Measurements from ENCODE around the gene ACY1. TPM values are rescaled to one million over a fixed set of nuclear protein-coding genes. Genes with fewer than 3 reads are reported as not detected.

ACY1 gene
- total RNA-seq, 4 donors from 2014 or later, result 31.2 to 49.3 (median 36.8) TPM

- no peak overlapping the region for H3K27ac ChIP-seq
Observed at GRCh38 chr3:51961602-51962569, 21.4 kb upstream of the ACY1 start.

GRCh38 chr3:51962854-51963530 is 20.3 kb upstream of the ACY1 start:
- WGBS, result 65% methylated on average over 2 of the region's 6 CpGs
- DNase-seq (ENCODE audit: low spot score in 2 of 2), result no peak
- H3K27me3 ChIP-seq, result no peaks in the 10 kb centered on the region
- no peak overlapping the region for H3K4me3 ChIP-seq
- H3K4me1 ChIP-seq, result peaks cover 23% of the 10 kb centered on the region
- H3K27ac ChIP-seq, result no peak overlapping the region
- no peak for TF ChIP-seq POLR2AphosphoS5 (IDR thresholded peaks at IDR 0.05)
- no peak for TF ChIP-seq CTCF (IDR thresholded peaks at IDR 0.05)
- TF ChIP-seq POLR2A (IDR thresholded peaks at IDR 0.05), result no peak
- no peak for TF ChIP-seq EP300 (IDR thresholded peaks at IDR 0.05)
- H3K9me3 ChIP-seq, result no peaks in the 10 kb centered on the region
- H3K36me3 ChIP-seq, result peaks cover 29% of the 10 kb centered on the region

More at GRCh38 chr3:51961602-51962569, 21.4 kb upstream of the ACY1 start:
- H3K27me3 ChIP-seq, result no peaks in the 10 kb centered on the region
- 70% methylated on average over 8 of the region's 9 CpGs for WGBS
- H3K4me1 ChIP-seq, result peaks cover 17% of the 10 kb centered on the region
- H3K4me3 ChIP-seq, result no peak overlapping the region
- DNase-seq (ENCODE audit: low spot score in 2 of 2), result no peak
- no peaks in the 10 kb centered on the region for H3K9me3 ChIP-seq
- TF ChIP-seq POLR2A (IDR thresholded peaks at IDR 0.05) (no peak), POLR2AphosphoS5 (IDR thresholded peaks at IDR 0.05) (no peak)
- H3K36me3 ChIP-seq, result peaks cover 35% of the 10 kb centered on the region

- no peak for DNase-seq (ENCODE audit: low spot score in 2 of 2)
- Histone ChIP-seq H3K36me3 (peaks cover 19% of the 10 kb centered on the region), H3K4me1 (peaks cover 33% of the 10 kb centered on the region), H3K9me3 (no peaks in the 10 kb centered on the region), H3K4me3 (no peak overlapping the region), H3K27ac (no peak overlapping the region), H3K27me3 (no peaks in the 10 kb centered on the region)
- TF ChIP-seq POLR2A (IDR thresholded peaks at IDR 0.05), result no peak
- TF ChIP-seq CTCF (IDR thresholded peaks at IDR 0.05), result no peak
- TF ChIP-seq POLR2AphosphoS5 (IDR thresholded peaks at IDR 0.05), result no peak
- no peak for TF ChIP-seq EP300 (IDR thresholded peaks at IDR 0.05)
- WGBS, result 64% methylated on average over 9 of the region's 12 CpGs
Observed at GRCh38 chr3:51963951-51964451, 19.3 kb upstream of the ACY1 start.

GRCh38 chr3:51964521-51964920 is 18.8 kb upstream of the ACY1 start:
- no peak for DNase-seq (ENCODE audit: low spot score in 2 of 2)
- WGBS, result no CpG with 5 or more reads among the region's 4 CpGs
- Histone ChIP-seq H3K9me3 (no peaks in the 10 kb centered on the region), H3K4me3 (no peak overlapping the region), H3K27me3 (no peaks in the 10 kb centered on the region), H3K4me1 (peaks cover 38% of the 10 kb centered on the region), H3K36me3 (peaks cover 13% of the 10 kb centered on the region), H3K27ac (no peak overlapping the region)
- no peak for TF ChIP-seq CTCF (IDR thresholded peaks at IDR 0.05)
- no peak for TF ChIP-seq POLR2AphosphoS5 (IDR thresholded peaks at IDR 0.05)
- TF ChIP-seq EP300 (IDR thresholded peaks at IDR 0.05), result no peak
- TF ChIP-seq POLR2A (IDR thresholded peaks at IDR 0.05), result no peak

- Histone ChIP-seq H3K4me1 (peaks cover 49% of the 10 kb centered on the region), H3K36me3 (peaks cover 2% of the 10 kb centered on the region), H3K27me3 (no peaks in the 10 kb centered on the region), H3K27ac (no peak overlapping the region), H3K9me3 (no peaks in the 10 kb centered on the region), H3K4me3 (no peak overlapping the region)
- WGBS, result 52% methylated on average over 2 of the region's 2 CpGs
- DNase-seq (ENCODE audit: low spot score in 2 of 2), result no peak
- TF ChIP-seq CTCF (IDR thresholded peaks at IDR 0.05) (no peak), POLR2A (IDR thresholded peaks at IDR 0.05) (no peak), POLR2AphosphoS5 (IDR thresholded peaks at IDR 0.05) (no peak), EP300 (IDR thresholded peaks at IDR 0.05) (no peak)
Observed at GRCh38 chr3:51966016-51966415, 17.3 kb upstream of the ACY1 start.

Data from suprapubic skin (tissue), 4 donors.